Thoracic aorta (tissue), 2 donors: ENCODE measurements around the gene CRIP3. TPM values are rescaled to one million over a fixed set of nuclear protein-coding genes. Genes with fewer than 3 reads are reported as not detected.

Experiments
- ATAC-seq: fragments of 150-250 bp; one replicate; pipeline ENCODE4 v1.8.0; 2017; ENCODE audit warnings: low read depth; ENCODE audit not compliant: insufficient number of reproducible peaks, low FRiP score
- DNase-seq: peaks from one replicate; pipeline ENCODE4 v3.0.0-alpha.2; 2020; ENCODE audit warnings: low spot score
- H3K27ac ChIP-seq, 2 donors: fragments of 200-600 bp; sonication (generic); 1 replicate in 1 of 2; 2 replicates in 1 of 2; pipeline ENCODE4 v1.5.1; 2016; ENCODE audit warnings: mild to moderate bottlenecking in 2 of 2, moderate library complexity in 2 of 2
- H3K27me3 ChIP-seq: fragments of 200-600 bp; sonication (generic); replicated peaks from 2 replicates; pipeline ENCODE4 v1.6.0; 2016; ENCODE audit warnings: mild to moderate bottlenecking; ENCODE audit not compliant: insufficient read depth
- H3K36me3 ChIP-seq: fragments of 200-600 bp; sonication (generic); one replicate; pipeline ENCODE4 v1.5.1; 2016
- H3K4me1 ChIP-seq, 2 donors: fragments of 200-600 bp; sonication (generic); 1 replicate in 1 of 2; 2 replicates in 1 of 2; pipeline versions ENCODE4 v1.5.1 to v1.6.0; 2016; ENCODE audit warnings: low read depth in 2 of 2, mild to moderate bottlenecking in 1 of 2; ENCODE audit not compliant: control insufficient read depth in 1 of 2
- H3K4me3 ChIP-seq: fragments of 200-600 bp; sonication (generic); 2 replicates; pipeline ENCODE4 v1.5.1; 2016; ENCODE audit warnings: mild to moderate bottlenecking
- H3K9me3 ChIP-seq: fragments of 200-600 bp; sonication (generic); 2 replicates; pipeline ENCODE4 v1.5.1; 2016
- CTCF ChIP-seq: fragments of 200-600 bp; sonication (generic); IDR thresholded peaks from one replicate; pipeline ENCODE4 v1.5.1; 2019; ENCODE audit warnings: antibody characterized with exemption
- total RNA-seq, 2 donors: library from RNA; depleted of rRNA; stranded (reverse); fragments of >200 nt; gene quantifications; one replicate each; pipeline versions ENCODE4 v1.1.0 to v1.2.3, GENCODE V29; 2016

The CRIP3 gene
- total RNA-seq, 2 donors from 2014 or later, result not detected

- no peak for TF ChIP-seq CTCF
- no peak for ATAC-seq
- Histone ChIP-seq H3K9me3 (no peaks in the 10 kb centered on the region), H3K27ac (no peak overlapping the region), H3K4me1 (no peaks in the 10 kb centered on the region), H3K36me3 (no peaks in the 10 kb centered on the region), H3K27me3 (no peaks in the 10 kb centered on the region), H3K4me3 (no peak overlapping the region)
- DNase-seq, result no peak
Observed at GRCh38 chr6:43284991-43285781, 23.4 kb downstream of the CRIP3 start.

- no peak for DNase-seq
- no peaks in the 10 kb centered on the region for H3K4me1 ChIP-seq
- no peak overlapping the region for H3K4me3 ChIP-seq
- H3K27ac ChIP-seq, result no peak overlapping the region
- no peaks in the 10 kb centered on the region for H3K9me3 ChIP-seq
- ATAC-seq, result no peak
- no peak for TF ChIP-seq CTCF
- no peaks in the 10 kb centered on the region for H3K27me3 ChIP-seq
- no peaks in the 10 kb centered on the region for H3K36me3 ChIP-seq
Observed at GRCh38 chr6:43283905-43284304, 24.7 kb downstream of the CRIP3 start.

- TF ChIP-seq CTCF, result no peak
- H3K27me3 ChIP-seq, result no peaks in the 10 kb centered on the region
- no peaks in the 10 kb centered on the region for H3K9me3 ChIP-seq
- no peak overlapping the region for H3K27ac ChIP-seq
- H3K4me1 ChIP-seq, result no peaks in the 10 kb centered on the region
- no peaks in the 10 kb centered on the region for H3K36me3 ChIP-seq
- DNase-seq, result no peak
- H3K4me3 ChIP-seq, result no peak overlapping the region
- no peak for ATAC-seq
Observed at GRCh38 chr6:43283514-43283901, 25.1 kb downstream of the CRIP3 start.

GRCh38 chr6:43282636-43283513 lies 25.8 kb downstream of the CRIP3 start:
- TF ChIP-seq CTCF, result no peak
- H3K4me3 ChIP-seq, result no peak overlapping the region
- no peaks in the 10 kb centered on the region for H3K4me1 ChIP-seq
- no peaks in the 10 kb centered on the region for H3K27me3 ChIP-seq
- no peak for ATAC-seq
- no peaks in the 10 kb centered on the region for H3K36me3 ChIP-seq
- H3K9me3 ChIP-seq, result no peaks in the 10 kb centered on the region
- no peak for DNase-seq
- H3K27ac ChIP-seq, result no peak overlapping the region

GRCh38 chr6:43282060-43282459 lies 26.6 kb downstream of the CRIP3 start:
- no peak overlapping the region for H3K27ac ChIP-seq
- no peak for TF ChIP-seq CTCF
- H3K9me3 ChIP-seq, result no peaks in the 10 kb centered on the region
- no peaks in the 10 kb centered on the region for H3K27me3 ChIP-seq
- DNase-seq (no peak), ATAC-seq (no peak)
- no peak overlapping the region for H3K4me3 ChIP-seq
- no peaks in the 10 kb centered on the region for H3K4me1 ChIP-seq
- no peaks in the 10 kb centered on the region for H3K36me3 ChIP-seq
